Right renal pelvis (tissue), 4 donors: ENCODE results near the gene AK2. TPM values are rescaled to one million over a fixed set of nuclear protein-coding genes. Genes with fewer than 3 reads are reported as not detected.
"Not testable (repeated sequence)": the region's sequence is repeated elsewhere in the genome, so short reads cannot be mapped to it uniquely, and the experiment has no call there.

Experiments used
- DNase-seq, 4 donors: peaks; one replicate each; pipeline ENCODE4 v3.0.0-alpha.2; 2013; ENCODE audit warnings: low read depth in 4 of 4, low spot score in 3 of 4, missing footprints in 1 of 4
- polyA plus RNA-seq, 4 donors: library from polyadenylated mRNA; unstranded; fragments of 120-200 nt; gene quantifications; one replicate each; pipeline ENCODE4 v1.2.1, GENCODE V29; 2013; ENCODE audit not compliant: insufficient read length in 4 of 4

AK2 gene
- polyA plus RNA-seq = 100 to 1,000 TPM; 200 to 220 (median 215) TPM

DNA sequence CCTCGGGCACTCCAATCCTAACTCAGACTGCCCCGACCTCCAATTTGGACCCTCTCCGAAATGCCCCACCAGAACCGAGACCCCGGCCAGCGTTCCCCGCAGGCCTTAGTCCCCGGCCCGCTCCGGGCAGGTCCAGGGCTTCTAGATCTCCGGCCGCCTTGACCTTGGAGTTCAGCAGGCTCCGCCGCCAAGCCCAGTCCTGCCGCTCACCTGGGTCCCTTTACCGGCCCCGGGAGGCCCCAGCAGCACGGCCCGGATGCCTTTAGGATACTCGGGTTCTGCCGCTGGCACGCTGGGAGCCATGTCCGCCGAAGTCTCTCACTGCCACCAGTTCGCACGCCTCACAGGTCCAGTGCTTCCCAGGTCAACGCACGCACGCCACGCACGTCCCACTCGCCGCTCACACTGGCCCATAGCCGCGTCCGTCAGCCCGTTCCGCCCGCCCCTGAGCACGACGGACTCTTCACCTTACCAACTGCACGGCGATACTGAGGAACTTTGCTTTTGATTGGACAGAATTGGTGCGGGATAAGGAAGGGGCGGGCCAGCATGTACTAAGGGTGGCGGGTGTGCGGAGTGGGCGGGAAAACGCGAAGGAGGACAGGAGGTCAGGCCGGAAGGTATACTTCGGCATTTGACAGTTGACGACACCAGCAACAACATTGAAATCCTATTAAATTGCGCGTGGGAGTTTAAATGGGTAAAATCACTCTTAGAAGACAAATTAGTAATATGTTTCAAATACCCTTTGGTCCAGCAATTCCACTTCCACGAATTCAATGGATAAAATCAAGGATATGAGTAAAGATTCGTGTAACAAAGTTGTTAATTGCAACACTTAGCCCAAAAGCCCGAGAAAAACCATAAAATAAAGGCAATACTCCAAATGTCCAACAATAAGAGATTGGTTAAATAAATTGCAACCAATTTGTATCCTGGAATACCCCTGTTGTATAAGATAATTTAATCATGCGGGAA is at the start of gene AK2:
AK2 (minus strand) TSS at position 358 of the 978 bp plus-strand sequence; CDS start at position 303, 55 bp downstream.
- DNase-seq = peak; percentile 84 to 91 (median 90)

DNA sequence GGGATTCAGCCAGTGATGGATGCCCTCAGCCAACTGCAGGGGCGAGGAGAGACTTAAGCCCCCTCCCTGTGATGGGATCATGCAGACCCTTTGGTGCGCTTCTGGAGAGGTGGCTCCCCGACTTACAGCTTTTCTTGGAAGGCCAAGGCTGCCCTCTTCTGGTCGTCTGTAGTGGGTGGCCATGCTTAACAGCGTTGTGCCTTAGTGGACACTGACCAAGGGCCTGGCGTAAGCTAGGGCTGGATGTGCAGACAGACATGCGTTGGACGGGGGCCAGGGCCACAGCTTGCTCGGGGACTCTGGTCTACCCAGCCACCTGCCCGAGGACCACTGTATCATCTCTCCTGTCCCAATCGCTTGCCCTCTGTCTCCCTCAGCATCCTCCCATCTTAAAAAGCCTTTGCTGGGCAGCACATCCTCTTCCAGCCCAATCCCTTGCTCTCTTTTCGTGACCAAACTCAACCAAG is 49.7 kb upstream of the AK2 start:
- peak; percentile 52 to 65 (median 55) for DNase-seq

DNA sequence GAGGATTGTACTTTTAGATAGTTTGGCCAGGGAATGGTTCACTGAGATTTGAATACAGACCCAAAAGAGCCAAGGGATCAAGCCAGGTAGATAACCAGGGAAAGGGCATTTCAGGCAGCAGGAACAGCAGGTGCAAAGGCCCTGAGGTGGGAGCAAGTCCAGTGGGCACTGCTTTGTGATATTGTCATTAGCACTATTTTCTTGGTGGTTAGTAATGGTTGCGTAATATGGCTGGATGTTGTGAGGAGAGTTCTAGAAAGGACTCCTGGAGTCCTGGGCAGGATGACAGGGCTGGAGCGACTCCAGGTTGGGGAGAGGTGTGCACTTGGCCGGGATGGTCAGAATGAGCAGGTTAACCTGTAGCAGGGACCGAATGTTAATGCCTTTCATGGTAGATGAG is 48.6 kb upstream of the AK2 start:
- DNase-seq = no peak

DNA sequence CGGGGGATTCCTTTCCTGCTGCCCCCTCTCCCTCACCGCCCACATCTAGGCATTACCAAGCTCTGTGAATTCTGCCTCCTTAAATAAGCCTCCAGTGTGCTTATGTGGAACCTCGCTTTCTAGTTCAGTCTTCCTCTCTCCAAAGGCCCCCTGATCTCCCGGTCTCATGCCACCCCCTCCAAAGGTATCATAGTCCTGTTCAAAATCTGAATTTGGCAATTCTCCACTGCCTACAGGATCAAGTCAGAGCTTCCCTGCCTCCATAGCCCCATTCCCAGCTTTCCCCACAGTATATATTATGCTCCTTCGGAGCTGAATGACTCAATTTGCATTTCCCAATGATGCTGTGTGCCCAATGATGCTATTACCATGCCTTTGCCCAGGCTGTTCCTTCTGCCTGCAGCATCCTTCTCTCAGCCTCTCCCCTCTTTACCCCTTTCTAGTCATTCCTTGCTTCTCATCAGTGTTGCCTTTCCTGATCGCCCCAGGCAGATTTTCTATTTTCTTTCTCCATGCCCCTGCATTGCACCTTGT is 46.0 kb upstream of the AK2 start:
- DNase-seq = no peak

DNA sequence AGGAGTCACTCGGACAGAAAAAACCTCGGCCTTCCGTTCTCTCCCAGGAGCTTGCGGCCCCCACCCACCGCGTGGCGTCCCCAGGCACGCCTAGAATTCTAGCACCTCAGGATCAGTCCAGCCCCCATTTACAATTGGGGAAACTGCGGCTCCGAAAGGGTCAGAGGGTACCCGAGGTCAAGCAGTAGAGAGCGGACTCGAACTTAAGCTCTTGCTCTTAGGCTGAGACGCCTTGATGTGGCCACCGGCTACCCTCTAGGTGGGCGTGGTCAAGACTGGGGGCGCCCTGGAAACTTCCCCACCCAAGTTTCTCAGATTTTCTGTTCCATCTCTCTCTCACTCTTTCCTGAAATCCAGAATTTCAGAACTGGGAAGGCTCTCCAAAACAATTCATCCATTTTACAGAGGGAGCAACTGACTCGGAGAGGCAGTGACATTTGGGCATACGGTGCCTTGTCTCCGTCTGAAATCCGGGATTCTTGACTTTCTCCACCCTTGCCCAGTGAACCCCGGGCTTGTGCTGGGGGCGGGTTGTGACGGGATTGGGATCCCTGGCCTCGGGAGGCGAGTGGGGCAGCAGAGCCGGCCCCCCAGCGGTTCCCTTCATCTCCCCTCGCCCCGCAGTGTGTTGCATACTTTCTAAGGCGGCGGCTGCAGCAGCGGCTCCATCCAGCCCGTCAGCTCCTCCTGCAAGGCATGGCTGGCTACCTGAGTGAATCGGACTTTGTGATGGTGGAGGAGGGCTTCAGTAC is 45.0 kb upstream of the AK2 start:
- no peak for DNase-seq

DNA sequence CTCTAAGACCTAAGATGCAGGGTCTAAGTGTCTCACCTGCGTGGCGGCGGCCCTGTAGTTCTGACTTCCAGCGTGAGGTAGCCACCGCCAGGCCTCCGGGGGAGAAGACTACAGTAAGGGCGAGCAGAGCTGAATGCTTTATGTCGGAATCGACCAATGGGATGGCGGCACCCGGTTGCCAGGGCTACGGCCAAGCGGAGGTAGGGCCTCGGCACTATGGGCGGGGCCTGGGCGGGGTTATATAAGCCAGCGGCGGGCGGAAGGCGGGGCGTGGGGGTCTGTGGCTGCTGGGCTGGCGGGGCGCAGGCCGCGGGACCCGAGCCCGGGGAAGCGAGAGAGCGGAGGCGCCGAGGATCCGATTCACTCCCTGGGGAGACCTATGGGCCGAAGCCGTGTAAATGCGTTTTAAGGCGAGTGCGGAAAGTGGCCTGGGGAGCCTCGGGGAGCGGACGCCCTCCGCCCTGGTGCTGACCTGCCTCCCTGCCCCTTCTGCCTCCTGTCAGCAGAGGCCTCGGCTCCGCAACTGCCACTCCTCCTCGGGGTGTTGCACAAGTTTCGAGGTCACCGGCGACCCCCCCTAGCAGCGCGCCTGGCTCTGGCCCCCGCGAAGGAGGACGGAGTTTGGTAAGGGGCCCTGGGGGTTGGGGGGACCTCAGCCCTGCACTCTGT is 44.3 kb upstream of the AK2 start, which contains the start of gene AZIN2:
AZIN2 (plus strand) TSS at position 269 of the 669 bp plus-strand sequence. CDS start 1,097 bp downstream, outside the sequence.
- peak; percentile 89 to 92 (median 90) for DNase-seq

DNA sequence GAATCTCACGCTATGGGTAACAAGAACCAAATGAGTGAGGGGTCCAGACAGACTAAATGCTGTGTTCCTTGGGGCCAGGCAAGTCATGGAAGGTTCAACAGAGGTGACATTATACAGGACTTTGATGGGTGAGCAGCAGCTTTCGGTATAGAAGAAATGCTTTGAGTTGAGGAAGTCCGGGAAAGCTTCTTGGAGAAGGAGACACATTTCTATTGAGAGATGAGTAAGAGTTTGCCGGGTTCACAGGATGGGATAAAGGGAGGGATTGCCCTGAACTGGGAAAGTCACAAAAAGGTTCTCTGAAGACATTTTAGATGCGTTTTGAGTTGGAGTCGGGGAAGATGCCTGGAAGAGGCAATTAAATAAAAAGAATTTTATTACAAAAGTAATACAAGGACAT is 43.7 kb upstream of the AK2 start:
- DNase-seq = no peak

DNA sequence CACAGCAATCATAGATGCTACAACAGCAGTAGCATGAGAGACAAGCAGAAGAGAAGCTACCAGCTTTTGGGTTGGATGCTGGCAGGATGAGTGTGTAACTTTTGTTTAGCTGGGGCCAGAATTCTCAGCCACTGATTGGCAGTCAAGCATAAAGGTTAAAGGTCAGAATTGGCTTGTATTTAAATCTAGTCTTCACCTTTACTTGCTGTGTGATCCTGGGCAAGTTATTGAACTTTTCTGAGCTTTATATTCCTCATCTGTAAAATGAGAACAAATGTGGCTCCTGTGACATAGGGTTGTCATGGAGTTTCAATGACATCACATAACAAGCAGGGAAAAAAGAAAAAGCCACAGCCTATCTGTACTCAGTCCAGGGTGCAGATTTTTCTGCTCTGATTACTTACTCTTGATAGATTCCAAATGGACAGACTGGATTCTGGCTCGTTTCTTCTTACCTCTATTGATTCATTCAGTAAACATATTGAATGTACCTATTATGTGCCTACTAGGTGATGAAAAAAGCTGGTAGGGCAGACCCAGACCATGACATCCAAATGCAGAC is 41.4 kb upstream of the AK2 start:
- no peak for DNase-seq

DNA sequence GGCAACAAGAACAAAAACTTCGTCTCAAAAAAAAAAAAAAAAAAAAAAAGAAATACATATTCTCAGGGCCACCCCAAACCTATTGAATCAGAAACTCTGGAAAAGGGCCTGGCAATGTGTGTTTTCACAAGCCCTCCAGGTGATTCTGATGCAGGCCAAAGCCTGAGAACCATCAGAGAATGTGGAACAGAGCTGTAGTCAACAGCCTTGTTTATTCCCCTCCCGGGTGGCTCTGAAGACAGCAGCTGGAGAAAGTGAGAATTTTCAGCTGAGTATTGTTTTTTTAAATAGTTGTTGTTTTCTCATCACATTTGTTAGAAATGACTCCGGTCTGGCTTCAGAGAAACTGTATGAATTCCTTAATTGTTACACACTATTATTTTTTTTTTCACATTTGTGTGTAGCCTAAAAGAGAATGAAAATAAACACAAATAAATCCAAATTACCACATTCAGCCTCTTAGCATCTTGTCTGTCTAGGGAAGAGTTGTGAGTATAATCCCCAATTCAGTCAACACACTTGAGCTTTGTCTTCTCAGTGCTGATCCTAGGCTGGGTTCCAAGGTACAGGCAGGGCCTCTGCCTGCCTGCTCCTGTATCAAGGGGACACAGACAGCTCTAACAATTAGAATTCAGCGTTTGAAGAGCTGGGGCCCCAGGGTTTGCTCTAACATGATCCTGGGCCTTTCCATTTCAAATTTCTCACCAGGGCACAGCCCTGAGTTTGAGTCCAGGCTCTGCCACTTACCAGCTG is 37.7 kb upstream of the AK2 start:
- no peak for DNase-seq

DNA sequence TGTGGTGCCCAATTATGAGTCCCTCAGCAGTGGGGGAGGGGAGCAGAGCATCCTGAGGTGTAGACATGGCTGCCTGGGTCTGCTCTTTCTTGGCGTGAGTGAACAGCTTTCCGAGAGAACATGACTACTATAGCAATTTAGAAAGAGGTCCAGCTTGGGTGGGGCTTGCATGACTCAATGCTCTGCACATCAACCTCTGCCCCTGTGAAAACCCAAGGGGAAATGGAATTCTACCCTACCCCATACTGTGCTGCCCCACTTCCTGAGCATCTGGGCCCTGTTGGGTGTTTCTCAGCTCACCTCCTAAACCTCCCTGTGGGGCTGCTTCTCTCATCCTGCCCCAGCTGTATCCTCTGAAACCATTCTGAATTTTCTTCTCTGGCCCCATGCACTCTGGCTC is 36.0 kb upstream of the AK2 start:
- DNase-seq = no peak

DNA sequence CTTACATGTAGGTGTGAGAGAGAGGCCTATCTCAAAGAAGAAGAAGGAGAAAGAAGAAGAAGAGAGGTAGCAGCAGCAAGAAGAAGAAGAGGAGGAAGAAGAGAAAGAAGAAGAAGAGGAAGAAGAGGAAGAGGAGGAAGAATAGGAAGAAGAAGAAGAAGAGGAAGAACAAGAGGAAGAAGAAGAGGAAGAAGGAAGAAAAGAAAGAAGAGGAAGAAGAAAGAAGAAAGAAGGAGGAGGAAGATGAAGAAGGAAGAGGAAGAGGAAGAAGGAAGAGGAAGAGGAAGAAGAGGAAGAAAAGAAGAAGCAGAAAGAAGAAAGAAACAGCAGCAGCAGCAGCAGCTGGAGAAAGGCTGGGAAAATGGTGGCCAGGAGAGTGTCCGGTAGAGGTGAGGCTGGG is 33.9 kb upstream of the AK2 start:
- no peak for DNase-seq

DNA sequence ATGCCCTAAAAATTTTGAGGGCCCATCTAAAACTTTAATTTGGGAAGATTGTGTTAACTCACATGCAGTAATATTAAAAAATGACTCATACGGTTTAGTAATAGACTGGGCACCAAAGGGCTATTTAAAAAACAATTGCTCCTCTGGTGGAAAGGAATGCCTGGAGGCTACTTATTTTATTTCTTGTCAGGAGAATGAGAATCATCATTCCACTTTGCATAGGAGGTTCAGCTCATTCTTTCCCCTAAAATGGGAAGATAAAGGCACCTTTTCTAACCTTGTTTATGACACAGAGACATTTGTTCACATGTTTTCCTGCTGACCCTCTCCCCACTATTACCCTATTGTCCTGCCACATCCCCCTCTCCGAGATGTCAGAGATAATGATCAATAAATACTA is 31.4 kb upstream of the AK2 start:
- DNase-seq = not testable (repeated sequence)

DNA sequence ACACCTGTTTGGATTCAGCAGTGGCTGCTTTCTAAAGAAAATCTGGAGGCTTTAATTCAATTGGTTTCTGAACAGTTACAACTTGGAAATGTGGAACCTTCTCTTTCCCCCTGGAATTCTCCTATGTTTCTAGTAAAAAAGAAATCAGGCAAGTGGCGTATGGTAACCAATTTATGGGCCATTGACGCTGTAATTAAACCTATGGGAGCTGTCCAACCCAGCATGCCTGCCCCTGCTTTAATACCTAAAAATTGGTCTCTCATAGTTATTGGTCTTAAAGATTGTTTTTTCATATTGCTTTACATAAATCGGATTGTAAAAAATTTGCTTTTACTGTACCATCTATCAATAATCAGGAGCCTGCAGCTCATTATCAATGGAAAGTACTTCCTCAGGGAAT is 29.8 kb upstream of the AK2 start:
- DNase-seq = not testable (repeated sequence)

DNA sequence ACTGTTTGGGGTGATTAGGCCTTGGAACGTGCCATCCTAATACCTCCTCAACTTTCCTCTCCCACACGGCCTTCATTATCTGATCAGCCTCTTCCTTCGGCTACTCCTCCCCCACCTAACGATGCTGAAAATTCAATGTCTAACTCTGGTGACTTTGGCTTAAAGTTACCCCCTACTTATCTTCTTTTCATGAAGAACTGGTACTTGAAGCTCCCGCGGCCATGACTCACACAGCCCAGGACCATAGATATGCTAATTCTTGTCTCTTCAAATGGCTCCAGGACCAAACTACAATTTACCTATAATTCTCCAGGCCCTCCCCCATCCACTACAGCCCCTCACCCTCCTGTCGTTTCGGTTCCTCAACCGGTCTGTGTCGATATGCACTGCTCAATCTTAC is 28.6 kb upstream of the AK2 start:
- no peak for DNase-seq

DNA sequence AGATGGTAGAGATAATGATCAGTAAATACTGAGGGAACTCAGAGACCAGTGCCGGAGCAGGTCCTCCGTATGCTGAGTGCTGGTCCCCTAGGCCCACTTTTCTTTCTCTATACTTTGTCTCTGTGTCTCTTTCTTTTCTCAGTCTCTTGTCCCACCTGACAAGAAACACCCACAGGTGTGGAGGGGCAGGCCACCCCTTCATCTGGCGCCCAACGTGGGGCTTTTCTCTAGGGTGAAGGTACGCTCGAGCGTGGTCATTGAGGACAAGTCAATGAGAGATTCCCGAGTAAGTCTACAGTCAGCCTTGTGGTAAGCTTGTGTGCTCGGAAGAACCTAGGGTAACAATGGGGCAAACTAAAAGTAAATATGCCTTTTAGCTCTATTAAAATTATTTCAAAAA is 27.6 kb upstream of the AK2 start:
- not testable (repeated sequence) for DNase-seq

DNA sequence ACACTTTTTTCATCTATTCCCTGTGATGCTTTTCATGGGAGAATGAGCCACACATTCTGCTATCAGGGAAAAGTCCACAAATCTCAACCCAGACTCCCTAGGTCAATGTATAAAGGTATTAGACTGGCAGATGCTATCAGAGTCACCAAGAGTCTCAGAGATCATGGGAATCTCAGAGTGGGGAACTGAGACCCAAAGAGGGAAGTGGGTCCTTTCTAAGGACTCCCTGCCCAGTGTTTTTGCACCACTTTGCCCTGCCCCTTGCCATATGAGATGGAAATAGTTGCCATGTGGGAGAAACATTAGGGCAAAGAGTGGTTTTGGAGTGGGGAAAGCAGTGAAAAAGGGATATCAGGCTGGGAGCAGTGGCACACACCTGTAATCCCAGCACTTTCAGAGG is 25.2 kb upstream of the AK2 start:
- no peak for DNase-seq

DNA sequence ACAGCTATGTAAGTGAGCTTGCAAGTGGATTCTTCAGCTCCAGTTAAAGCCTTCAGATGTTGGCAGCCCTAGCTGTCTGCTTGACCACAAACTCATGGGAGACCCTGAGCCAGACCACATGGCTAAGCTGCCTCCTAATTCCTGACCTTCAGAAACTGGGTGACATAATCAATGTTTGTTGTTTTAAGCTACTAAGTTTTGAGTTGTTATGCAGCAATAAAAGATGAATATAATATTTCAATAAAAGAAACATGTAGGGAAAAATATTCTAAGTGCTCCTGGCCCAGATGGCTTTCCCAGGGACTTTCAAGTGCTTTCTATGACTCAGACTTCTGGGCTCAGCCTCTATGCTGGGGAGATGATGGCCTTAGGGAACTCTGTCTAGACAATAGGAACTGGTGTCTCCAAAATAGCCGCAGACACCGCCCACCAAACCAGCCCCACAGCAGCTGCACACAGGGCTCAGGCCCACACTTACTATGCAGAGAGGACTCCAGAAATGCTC is 23.9 kb upstream of the AK2 start:
- DNase-seq = no peak

DNA sequence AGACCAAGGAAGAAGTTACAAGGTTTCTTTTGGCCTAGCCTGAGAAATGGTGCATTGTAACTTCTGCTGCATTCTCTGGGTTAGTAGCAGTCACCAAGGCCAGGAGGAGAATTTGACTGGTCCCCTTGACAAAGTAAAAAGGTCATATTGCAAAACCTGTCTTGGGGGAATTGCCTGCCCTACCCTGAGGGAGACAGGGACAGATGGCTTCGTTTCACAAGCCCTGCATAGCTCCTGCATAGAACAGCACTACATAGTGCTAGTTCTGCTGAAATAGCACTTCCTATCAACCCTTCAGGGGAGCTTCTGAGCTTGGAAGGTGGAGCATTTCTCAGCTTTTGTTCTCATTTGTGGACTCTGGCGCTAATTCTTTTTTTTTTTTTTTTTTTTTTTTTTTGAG is 20.4 kb upstream of the AK2 start:
- DNase-seq = no peak

DNA sequence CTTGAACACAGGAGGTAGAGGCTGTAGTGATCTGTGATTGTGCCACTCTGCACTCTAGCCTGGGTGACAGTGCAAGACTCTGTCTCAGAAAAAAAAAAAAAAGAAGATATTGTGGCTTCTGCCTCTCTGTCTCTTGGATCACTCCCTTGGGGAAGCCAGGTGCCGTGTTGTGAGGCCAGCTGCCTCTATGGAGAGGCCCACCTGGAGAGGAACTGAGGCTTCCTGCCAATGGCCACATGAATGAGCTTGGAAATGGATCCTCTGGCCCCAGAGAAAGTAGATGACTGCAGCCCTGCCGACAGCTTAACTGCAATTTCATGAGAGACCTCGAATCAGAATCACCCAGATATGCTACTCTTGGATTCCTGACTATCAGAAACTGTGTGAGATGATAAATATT is 19.7 kb upstream of the AK2 start:
- DNase-seq = no peak
